ENCODE results near the gene LRTM2.
A peak's percentile ranks its signal among the peaks of the same experiment; 100 is the strongest.

GRCh38 chr12:1796515-1797010 lies 23.8 kb upstream of the LRTM2 start:
- TF ChIP-seq CTCF (IDR thresholded peaks at IDR 0.05) (no peak), POLR2A (IDR thresholded peaks at IDR 0.05) (no peak), POLR2AphosphoS5 (IDR thresholded peaks at IDR 0.05; ENCODE audit: insufficient read depth in 1 of 2, low read depth in 1 of 2) (peak in 1 of 2 donors; percentile 52)

Data from vagina (tissue), 2 donors.